OCI-LY1 (cell line): ENCODE results near the gene PCDHGB6.

Source experiments
- CTCF ChIP-seq: fragments of 200-600 bp; sonication (generic), shearing (Covaris generic); IDR thresholded peaks from 2 replicates; pipeline ENCODE4 v1.5.1; 2017; ENCODE audit warnings: mild to moderate bottlenecking, antibody characterized with exemption, low read length, moderate library complexity, mixed read lengths
- EZH2 ChIP-seq: fragments of 200-600 bp; sonication (generic), shearing (Covaris generic); IDR thresholded peaks from 2 replicates; pipeline ENCODE4 v1.8.0; 2017; ENCODE audit warnings: borderline replicate concordance, mixed run types, mild to moderate bottlenecking, antibody characterized with exemption, low read length, moderate library complexity, mixed read lengths

GRCh38 chr5:141411575-141411974, 3.8 kb downstream of the PCDHGB6 start:
- TF ChIP-seq EZH2 (no peak), CTCF (no peak)
